Activated CD4-positive, CD25-positive, alpha-beta regulatory T cell treated with anti-CD3 and anti-CD28 coated beads, Interleukin-2, amount 50 U/mL, for 16 hours (primary cell): ENCODE results near the gene TSEN34.
A peak's percentile ranks its signal among the peaks of the same experiment; 100 is the strongest.
"Not testable (repeated sequence)": the region's sequence is repeated elsewhere in the genome, so short reads cannot be mapped to it uniquely, and the experiment has no call there.

Experiments
- DNase-seq: peaks from one replicate; pipeline ENCODE4 v3.0.0-alpha.2; 2020; ENCODE audit warnings: low read depth, low spot score

Gene TSEN34

GRCh38 chr19:54188215-54188871 is 2.8 kb upstream of the TSEN34 start:
- DNase-seq, result no peak

GRCh38 chr19:54189145-54189734 is 1.9 kb upstream of the TSEN34 start, which contains the start of gene MBOAT7:
Gene MBOAT7 (minus strand): TSS chr19:54189580. CDS start chr19:54188508, 1,072 bp downstream.
- DNase-seq, result no peak

GRCh38 chr19:54189735-54190502 is 1.2 kb upstream of the TSEN34 start:
- DNase-seq, result peak; percentile 100

GRCh38 chr19:54190503-54191010 is 551 bp upstream of the TSEN34 start:
- peak; percentile 100 for DNase-seq

GRCh38 chr19:54191811-54192453 is 824 bp downstream of the TSEN34 start:
- DNase-seq, result no peak

GRCh38 chr19:54193011-54193410 is 1.9 kb downstream of the TSEN34 start:
- no peak for DNase-seq

GRCh38 chr19:54194463-54194862 is 3.4 kb downstream of the TSEN34 start:
- DNase-seq, result not testable (repeated sequence)

GRCh38 chr19:54196536-54196935 is 5.4 kb downstream of the TSEN34 start:
- no peak for DNase-seq

GRCh38 chr19:54197121-54197520 is 6.0 kb downstream of the TSEN34 start:
- DNase-seq, result no peak

GRCh38 chr19:54199401-54199800 is 8.3 kb downstream of the TSEN34 start:
- DNase-seq, result no peak

GRCh38 chr19:54201172-54201701 is 10.1 kb downstream of the TSEN34 start:
- no peak for DNase-seq

- DNase-seq, result no peak
These were observed 10.9 kb downstream of the TSEN34 start for GRCh38 chr19:54201980-54202379.

GRCh38 chr19:54203151-54203611 is 12.1 kb downstream of the TSEN34 start:
- no peak for DNase-seq

GRCh38 chr19:54204767-54205468 is 13.8 kb downstream of the TSEN34 start:
- DNase-seq, result no peak

- no peak for DNase-seq
These were observed 15.1 kb downstream of the TSEN34 start for GRCh38 chr19:54206030-54206830.

- DNase-seq, result no peak
These were observed 15.7 kb downstream of the TSEN34 start for GRCh38 chr19:54206831-54207177.

GRCh38 chr19:54207193-54207592 is 16.1 kb downstream of the TSEN34 start:
- DNase-seq, result not testable (repeated sequence)

GRCh38 chr19:54207676-54207982 is 16.5 kb downstream of the TSEN34 start:
- DNase-seq, result no peak

- DNase-seq, result no peak
These were observed 17.1 kb downstream of the TSEN34 start for GRCh38 chr19:54207983-54208783.

GRCh38 chr19:54208784-54209057 is 17.6 kb downstream of the TSEN34 start:
- DNase-seq, result no peak
